C4-2B (cell line): Measurements from ENCODE around the gene RAC3.

Experiments
- ZFX ChIP-seq: fragments of 450-650 bp; IDR thresholded peaks from 2 replicates; pipeline ENCODE4 v1.6.1; 2017
- TF ChIP-seq, protein P1 (sequence below): fragments of 450-650 bp; conservative IDR thresholded peaks from 2 replicates; pipeline ENCODE4 v1.5.1; 2017; ENCODE audit warnings: mild to moderate bottlenecking

DNA sequence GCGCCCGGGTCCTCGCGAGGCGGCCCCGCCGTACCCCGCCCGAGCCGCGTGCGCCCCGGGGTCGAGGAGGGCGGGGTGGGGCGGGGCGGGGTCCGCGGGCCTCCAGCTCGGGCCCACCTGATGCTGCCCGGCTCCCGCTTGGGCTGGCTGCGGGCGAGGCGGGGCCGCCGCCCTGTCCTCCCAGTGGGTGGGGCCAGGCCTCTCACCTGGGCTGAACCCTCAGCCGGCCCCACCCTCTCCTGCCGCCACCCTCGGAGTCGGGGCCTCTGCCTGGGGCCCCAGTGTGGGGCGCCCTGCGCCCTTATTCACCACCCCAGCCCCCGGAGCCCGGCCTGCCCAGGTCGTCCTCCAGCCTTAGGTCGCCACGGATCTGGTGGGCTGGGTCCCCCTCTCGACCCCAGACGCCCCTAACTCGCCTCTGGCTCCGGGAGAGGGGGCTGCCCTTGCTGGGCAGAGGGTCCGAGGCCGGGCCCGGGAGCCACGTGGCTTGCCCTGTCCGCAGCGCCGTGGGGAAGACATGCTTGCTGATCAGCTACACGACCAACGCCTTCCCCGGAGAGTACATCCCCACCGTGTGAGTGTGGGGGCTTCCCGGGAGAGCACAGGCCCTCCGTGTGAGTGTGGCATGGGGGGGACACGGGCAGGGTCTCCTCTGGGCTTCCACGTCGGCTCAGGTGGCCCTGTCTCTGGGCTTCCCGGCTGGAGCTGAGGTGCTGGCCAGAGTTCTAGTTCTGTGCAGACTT is 578 bp downstream of the RAC3 start:
- TF ChIP-seq, protein P1, sequence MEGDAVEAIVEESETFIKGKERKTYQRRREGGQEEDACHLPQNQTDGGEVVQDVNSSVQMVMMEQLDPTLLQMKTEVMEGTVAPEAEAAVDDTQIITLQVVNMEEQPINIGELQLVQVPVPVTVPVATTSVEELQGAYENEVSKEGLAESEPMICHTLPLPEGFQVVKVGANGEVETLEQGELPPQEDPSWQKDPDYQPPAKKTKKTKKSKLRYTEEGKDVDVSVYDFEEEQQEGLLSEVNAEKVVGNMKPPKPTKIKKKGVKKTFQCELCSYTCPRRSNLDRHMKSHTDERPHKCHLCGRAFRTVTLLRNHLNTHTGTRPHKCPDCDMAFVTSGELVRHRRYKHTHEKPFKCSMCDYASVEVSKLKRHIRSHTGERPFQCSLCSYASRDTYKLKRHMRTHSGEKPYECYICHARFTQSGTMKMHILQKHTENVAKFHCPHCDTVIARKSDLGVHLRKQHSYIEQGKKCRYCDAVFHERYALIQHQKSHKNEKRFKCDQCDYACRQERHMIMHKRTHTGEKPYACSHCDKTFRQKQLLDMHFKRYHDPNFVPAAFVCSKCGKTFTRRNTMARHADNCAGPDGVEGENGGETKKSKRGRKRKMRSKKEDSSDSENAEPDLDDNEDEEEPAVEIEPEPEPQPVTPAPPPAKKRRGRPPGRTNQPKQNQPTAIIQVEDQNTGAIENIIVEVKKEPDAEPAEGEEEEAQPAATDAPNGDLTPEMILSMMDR, result no peak
- no peak for TF ChIP-seq ZFX
